Stimulated activated CD8-positive, alpha-beta memory T cell treated with anti-CD3 and anti-CD28 coated beads, Interleukin-7, amount 100 ng/mL, for 1 hour (primary cell): Measurements from ENCODE around the gene ITFG1.
"Not testable (repeated sequence)": the region's sequence is repeated elsewhere in the genome, so short reads cannot be mapped to it uniquely, and the experiment has no call there.

ENCODE experiments used
- DNase-seq, 2 donors: peaks; one replicate each; pipeline ENCODE4 v3.0.0-alpha.2; 2020; ENCODE audit warnings: low read depth in 2 of 2

The ITFG1 gene

DNA sequence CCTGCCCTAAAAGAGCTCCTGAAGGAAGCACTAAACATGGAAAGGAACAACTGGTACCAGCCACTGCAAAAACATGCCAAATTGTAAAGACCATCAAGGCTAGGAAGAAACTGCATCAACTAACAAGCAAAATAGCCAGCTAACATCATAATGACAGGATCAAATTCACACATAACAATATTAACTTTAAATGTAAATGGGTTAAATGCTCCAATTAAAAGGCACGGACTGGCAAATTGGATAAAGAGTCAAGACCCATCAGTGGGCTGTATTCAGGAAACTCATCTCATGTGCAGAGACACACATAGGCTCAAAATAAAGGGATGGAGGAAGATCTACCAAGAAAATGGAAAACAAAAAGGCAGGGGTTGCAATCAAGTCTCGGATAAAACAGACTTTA, 136.6 kb downstream of the ITFG1 start:
- not testable (repeated sequence) for DNase-seq

DNA sequence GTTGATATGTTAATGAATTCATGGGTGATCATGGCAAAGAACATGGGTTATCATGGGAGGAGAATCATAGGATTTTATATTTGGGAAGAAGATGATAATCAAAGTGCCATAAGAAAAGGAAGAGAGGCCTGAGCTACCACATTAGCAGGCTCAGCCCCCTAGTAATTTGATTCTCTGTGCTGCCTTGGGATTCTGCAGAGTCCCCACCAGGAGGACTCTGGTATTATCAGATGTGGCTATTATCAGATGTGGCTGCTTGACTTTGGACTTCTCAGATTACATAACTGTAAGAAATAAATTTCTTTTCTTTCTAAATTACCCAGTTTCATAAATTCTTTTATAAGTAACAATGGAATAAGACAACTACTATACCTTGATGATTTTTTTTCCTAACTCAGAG, 137.6 kb downstream of the ITFG1 start:
- no peak for DNase-seq

DNA sequence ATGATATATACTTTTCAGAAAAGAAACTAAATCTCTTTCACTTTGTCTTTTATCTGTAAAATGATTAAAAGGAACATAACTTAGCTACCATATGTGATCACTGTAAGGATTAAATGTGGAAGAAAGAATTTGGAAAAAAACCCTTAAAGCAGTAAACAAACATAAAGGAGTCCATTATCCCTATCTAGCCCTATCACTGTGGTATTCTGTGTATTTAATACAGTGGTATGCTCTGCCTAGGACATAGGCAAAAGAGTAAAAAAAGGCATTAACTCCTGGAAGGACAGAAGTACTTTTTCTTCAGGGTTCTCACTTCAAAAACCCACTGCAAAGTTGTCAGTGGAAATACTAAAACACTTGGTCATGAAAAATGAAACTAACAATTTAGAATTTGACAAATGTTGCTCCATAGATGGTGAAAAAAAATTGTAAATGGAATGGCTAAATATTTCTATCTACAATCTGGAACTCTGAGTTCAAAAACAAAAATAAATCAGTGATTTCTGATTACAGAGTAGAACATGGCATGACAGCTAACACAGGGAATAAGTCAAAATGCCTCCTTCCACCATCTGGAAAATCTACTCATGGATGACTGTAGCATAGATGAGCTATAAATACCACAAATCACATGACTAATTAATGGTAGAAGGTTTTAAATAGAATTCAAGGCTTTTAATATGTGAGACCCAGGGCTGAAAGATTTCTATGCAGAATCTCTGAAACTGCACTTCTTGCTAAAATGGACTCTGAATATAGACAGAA, 140.1 kb downstream of the ITFG1 start:
- DNase-seq, result no peak

DNA sequence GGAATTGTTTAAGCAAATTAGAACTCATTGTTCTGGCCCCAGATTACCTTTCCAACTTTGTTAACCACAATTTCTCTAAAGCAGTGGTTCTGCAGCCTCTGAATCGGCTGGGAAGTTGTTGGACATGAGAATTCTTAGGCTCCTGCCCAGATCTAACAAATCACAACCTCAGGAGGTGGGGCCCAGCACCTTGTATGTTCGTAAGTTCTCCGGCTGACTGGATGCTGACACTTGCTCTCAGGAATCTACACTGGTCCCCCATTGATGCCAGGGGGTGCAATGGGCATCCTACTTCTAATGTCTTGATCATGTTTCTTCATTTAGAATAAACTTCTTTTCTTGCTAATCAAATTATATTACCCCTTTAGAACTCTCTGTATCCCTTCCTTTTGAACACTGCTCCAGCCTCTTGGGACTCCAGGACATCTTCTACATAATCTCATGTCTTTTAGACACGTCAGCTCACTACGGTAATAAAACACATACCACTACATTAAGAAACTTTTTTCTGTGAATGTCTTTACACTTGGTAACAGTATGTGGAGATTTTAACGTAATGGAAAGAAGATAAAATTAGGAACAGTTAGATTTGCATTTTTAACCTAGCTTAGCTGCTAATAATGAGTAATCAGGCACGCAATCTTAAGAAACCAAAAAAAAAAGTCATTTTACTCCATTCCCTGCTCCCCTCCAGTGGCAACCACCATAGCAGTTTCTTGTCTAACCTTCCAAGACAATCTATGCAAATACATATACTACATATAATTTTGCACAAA, 143.2 kb downstream of the ITFG1 start:
- DNase-seq, result no peak

DNA sequence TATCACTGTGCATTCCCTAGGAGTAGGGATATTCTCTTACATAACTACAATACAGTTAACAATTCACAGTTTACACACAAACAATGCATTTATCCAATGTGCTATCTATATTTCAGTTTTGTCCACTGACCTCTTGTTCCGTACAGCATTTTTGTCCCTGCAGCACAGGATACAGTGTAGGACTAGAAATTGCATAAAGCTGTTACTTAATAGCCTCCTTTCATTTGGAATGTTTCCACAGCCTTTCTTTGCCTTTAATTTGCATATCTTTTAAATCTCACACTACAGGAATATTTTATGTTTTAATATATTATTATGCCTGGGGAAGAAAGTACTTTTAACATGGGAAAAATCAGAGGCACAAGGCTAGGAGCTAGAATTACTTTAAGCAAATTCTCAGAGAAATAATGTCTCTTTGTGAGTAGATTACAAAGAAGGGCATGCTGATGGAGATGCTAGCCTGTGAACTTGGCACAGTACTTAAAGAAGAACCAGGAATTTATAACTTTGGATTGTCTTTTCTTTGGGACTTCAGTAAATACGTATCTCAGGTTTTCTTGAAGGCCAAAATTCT, 144.3 kb downstream of the ITFG1 start:
- DNase-seq, result no peak

DNA sequence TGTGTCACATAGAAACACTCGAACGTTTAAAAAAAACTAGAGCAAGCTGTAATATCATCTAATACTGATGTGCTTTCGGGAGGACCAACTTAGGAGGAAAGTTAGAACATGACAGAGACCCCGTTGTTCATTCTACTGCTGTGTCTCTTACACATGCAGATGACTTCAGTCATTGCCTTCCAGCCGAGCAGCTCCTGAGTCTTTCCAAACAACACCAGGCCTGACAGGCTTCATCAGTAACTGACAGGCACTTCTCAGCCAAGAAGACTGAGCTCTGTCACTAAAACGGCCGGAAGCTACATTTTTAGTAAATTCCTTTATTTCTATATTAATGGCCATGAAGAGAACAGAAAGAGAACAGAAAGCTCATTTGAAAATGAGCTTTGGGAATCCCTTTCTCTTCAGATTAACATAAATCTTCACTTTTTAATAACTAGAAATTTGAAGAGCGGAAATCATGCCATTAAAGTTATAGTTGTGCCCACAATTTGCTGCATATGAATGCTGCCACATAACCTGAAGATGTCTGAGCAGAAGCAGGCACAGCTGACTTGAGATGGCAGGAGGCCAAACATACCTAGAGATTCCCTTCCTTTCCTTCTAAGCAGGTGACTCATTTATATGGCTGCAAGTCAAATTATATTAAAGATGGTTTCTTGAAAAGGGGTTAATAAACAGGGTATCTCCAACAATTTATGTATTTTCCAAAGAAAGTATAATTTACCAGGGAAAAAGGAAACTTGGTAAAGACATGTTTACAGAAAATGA, 148.9 kb downstream of the ITFG1 start:
- DNase-seq, result no peak

DNA sequence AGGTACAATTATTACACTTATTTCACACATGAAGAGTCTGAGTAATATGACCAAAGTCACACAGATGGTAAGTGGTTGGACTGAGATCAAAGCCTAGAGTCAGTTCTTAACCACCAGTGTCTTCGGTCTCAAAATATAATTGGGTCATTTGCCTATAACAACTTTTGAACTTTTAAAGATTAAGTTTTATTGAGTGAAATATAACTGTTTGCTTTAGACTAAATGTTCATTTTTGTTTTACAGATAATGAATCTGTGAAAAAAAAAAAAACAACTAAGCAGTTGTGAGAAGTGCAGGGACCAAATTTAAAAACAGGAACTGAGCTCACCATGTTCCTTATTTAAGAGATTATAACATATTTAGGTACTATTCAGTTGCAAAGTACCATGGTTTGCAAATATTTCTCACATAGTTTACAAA, 150.1 kb downstream of the ITFG1 start:
- no peak for DNase-seq

DNA sequence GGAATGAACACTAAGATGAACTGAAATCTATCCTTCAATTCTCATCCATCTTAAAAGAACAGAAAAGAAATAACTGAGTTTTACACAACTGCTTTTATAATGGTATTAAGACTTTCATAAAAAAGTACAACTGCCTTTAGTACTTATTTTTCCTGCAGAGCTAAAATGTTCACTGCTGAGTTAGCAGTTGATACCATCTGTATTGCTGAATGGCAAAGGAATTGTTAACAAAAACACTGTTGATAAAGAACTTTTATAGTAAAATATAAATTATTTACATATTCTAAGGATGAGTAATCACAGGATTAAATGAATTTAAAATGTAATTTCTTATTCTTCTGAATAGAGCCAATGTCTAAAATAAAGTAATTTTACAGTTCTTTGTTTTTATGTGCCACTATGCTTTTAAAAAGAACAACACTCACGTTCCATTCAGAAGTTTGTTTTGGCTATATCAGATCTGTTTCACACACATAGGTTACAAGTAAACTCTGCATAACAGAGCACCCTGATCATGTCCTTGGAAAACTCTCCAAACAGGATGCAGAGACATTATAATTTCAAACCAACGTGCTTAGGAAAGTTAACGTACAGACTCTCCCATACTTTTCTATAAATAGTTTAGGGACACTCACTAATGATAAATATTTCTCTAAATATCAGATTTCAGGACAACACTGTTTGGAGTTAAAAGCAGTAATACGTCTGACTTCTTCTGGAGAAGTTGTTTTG, 151.1 kb downstream of the ITFG1 start:
- no peak for DNase-seq

DNA sequence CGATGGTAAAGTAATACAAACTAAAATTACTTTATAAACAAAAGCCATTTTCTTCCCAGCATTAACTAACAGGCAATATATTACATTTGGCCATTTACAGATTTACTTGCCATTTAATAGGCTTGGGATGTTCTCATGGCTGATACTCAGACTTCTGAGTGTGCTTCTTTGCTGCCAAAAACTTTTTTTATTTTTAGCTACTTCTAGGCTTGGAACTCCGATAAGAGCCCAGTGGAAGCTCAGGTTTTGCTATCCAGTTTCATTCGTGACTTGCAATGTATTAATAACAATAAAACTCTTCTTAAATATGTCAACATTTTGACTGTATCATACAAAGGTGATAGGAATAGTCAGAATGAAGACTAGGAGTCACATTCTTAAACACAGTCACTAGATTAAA, 152.3 kb downstream of the ITFG1 start:
- DNase-seq, result no peak

DNA sequence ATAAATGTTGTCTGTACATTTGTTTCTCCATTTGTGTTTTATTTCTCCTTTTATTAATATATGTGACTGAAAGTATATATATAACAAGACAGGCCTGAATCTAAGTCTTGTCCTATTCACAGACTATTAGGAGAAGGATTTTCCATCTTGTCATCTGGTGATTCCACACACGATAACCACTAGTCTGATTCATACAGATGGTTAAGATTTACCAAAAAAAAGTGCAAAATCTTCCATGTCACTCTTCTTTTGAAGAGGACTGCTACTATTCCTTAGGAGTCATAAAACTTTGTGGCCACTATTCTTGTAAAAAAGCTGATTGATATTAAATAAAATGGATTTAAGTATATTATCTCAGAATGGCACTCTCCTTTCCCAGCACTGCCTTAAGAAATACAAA, 156.3 kb downstream of the ITFG1 start:
- DNase-seq, result no peak

DNA sequence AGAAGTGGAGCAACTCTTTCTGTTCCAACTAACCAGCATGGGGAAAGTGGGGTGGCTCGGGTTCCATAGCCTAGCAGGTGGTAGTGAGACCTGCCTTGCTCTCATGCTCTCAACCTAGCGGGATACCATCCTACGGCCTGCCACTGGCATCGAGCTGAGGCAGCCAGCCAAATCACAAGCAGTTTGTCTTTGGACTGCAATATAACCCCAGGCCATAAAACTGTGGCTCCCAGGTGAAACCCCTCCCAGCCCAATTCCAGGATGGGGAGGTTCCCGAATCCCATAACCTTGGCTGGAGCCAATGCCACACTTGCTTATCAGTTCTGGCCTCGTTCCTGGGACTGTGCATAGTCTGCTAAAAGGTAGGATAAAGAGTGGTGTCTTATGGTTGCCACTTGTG, 161.3 kb downstream of the ITFG1 start:
- no peak for DNase-seq

DNA sequence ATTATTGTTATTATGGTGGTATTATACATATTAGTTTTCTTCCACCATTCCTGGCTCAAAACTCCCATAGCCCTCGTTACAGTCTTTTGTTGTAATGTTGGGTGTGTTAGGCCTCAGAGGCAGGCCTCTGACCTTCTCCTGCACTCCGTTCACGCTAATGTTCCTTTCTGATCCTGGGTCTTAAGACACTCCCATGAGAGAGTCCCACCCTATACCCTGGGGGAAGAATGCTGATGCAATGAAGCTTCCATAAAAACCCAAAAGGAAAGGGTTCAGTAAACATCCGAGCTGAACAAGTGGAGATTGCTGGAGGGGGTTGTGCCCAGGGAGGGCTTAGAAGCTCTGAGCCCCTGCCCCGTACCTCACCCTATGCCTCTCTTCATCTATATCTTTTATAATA, 175.9 kb downstream of the ITFG1 start:
- no peak for DNase-seq

DNA sequence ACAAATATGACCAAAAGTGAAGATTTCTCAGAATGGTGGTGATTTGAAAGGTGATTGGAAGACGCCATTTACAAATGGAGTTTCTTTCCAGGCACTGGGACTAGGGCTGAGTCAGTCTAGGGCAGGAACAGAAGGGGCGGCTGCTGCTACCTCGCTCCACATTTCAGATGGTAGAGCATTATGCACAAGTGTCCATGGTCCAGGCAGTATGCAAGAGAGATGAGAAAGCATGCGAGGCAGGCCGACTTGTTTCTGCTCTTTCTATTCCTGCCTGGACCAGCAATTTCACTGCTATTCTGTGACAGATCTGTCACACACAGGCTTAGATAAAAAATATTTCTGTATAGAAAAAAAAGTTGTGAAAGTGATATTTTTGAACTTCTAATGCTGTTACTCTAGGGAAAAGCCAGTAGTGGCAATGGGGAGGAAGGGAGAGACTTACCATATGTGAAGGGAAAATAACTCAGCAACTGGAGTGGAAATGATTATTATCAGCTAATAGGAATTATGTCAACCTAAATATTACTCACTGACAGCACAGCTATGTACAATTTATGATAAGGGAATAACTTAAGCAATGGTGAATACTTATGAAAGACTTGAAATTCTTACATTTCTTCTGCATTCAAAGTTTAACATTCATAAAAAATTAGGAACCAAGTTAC, 182.4 kb downstream of the ITFG1 start:
- no peak for DNase-seq

DNA sequence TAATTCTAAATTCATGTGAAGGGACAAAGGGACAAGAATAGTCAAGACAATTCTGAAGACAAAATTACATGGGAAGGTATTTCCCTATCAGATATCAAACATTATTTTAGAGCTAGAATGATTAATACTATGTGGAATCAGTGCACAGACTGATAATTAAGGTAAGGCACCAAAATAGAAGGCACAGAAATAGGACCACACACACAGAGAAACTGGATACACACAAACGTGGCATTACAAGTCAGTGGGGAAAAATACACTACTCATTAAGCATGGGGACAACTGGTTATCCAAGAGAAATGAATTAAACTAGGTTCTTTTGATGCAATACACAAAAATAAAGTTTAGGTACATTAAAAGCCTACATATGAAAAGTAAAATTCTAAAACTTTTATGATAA, 184.3 kb downstream of the ITFG1 start:
- no peak for DNase-seq

DNA sequence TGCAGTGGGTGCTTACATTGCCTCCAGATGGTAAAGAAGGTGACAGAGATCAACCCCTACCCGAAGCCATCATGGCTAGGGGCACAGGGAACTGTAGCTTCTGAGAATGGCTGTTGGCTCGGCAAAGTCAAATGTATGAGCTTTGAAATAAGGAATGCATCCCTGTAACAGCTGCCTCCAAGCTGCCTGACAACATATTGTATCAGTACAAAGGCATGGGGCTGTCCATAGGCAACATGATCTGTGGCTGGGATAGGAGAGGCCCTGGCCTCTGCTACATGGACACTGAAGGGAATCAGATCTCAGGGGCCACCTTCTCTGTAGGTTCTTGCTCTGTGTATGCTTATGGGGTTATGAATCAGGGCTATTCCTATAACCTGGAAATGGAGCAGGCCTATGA, 197.9 kb downstream of the ITFG1 start:
- DNase-seq, result no peak

DNA sequence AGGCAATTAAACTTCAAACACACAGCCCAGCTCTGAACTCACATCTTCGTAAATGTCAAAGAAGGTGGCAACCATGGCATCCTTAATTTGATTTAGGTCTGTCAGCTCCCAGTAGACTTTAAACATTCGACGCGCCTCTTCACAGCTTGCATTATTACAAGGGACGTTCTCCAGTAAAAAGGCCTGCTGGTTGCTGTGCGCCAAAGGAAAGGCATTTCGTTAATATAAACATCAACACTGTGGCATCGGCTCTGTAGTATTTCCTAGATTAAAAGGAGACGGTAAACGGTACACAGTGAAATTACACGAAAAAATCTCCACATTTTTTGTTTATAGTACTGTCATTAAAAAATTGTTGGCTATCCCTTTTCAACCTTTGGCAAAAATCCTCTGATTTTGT, 200.4 kb downstream of the ITFG1 start:
- no peak for DNase-seq

DNA sequence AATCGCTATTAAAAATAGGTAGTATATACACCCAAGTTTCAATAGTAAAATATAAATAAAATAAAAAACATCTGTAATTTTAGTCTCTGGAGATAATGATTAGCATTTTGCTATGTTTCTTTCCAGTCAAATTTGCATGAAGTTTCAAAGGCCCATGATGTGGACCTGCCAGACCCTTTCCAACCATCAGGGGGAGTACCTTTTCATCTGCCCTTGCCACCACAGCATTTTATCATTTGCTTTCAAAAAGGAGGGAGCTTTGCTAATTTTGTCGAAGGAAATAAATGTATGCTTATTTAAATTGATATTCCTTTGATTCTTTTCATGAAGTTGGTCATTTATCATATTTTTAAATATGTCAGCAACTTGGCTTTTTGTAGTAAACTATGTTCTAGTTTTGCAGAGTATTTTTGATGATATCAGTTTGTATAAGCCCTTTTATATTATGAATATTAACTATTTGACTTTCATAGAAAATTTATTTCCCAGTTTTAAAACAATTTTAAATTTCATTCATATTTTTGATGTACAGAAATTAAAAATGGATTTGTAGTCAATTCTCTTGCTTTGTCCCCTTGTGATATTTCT, 201.9 kb downstream of the ITFG1 start:
- no peak for DNase-seq

DNA sequence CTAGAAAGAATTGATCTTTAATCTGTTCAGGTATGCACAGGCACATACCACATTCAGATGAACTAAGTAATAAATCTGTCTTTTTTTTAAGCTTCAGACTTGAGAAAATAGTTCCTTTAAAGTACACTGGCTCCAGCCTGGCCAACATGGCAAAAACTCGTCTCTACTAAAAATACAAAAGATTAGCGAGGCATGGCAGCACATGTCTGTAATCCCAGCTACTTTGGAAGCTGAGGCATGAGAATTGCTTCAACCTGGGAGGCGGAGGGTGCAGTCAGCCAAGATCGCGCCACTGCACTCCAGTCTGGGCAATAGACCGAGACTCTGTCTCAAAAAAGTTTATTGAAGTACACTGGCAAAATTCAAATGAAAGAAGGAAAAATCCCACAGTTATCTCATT, 206.1 kb downstream of the ITFG1 start:
- DNase-seq, result no peak

DNA sequence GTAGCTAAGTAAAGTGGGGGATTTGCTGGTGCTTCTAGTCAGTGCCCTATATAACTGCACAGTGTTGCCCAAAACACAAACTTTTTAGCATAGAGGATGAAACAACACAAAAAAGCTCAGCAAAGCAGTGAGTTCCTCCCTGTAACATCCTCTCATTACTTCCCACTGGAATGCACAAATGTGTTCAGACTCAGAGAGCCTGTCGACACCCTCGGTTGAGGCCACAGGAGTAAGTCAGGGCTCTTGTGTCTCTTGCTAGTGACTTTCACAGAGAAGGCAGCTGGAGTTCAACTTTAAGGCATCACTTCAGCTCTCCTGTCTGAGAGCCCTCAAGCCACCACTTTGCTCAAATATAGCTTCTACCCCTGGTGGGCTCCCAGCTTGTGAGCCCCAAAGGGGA, 209.9 kb downstream of the ITFG1 start:
- DNase-seq, result no peak

DNA sequence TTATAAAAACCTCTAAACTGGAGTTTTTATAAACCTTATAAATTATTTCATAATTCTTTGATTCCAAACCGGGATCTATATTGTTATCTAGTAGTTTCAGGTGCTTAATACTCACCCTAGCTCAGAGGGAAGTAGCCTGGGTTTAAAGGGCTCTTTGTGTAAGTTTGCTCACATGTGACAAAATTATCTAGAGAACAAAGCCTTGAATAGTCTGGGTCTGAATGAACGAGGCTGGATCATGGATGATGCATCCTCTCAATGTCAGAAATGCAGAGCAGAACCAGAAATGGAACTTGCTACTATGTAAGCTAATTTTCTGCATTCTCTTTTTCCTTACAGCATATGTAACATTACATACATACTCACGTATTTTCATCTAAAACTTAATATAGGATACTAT, 213.2 kb downstream of the ITFG1 start:
- no peak for DNase-seq

DNA sequence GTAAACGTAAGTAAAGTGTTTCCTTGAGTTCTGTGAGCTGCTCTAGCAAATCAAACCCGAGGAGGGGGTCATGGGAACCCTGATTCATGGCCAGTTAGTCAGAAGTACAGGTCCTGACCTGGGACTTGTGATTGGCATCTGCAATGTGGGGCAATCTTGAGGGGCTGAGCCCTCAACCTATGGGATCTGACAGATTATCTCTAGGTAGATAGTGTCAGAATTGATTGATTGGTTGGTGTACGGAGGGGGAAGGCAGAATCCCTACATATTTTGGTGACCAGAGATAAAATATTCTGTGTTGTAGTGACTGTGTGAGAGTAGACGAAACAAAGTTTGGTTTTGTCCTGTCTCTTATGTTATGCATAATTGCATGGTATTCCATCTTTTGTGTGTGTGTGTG, 216.7 kb downstream of the ITFG1 start:
- DNase-seq, result no peak
